Measurements from ENCODE around the gene FGF14.

DNA sequence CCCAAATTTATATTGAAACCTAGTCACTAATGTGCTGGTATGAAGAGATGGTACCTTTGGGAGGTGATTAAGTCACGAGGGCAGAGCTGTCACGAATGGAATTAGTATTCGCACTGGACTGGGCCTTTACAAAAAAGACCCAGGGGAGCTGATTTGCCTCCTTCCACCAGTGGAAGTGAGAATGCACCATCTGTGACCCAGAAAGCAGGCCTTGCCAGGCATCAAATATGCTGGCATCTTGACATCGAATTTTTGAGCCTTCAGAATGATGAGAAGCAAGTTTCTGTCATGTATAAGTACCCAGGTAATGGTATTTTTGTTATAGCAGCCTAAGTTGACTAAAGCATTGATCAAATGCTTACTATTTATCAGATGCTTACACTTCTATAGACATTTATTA is 373.6 kb downstream of the FGF14 start:
- TF ChIP-seq, protein P1, sequence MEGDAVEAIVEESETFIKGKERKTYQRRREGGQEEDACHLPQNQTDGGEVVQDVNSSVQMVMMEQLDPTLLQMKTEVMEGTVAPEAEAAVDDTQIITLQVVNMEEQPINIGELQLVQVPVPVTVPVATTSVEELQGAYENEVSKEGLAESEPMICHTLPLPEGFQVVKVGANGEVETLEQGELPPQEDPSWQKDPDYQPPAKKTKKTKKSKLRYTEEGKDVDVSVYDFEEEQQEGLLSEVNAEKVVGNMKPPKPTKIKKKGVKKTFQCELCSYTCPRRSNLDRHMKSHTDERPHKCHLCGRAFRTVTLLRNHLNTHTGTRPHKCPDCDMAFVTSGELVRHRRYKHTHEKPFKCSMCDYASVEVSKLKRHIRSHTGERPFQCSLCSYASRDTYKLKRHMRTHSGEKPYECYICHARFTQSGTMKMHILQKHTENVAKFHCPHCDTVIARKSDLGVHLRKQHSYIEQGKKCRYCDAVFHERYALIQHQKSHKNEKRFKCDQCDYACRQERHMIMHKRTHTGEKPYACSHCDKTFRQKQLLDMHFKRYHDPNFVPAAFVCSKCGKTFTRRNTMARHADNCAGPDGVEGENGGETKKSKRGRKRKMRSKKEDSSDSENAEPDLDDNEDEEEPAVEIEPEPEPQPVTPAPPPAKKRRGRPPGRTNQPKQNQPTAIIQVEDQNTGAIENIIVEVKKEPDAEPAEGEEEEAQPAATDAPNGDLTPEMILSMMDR (IDR thresholded peaks at IDR 0.05), result no peak
- no peak for TF ChIP-seq EZH2 (IDR thresholded peaks at IDR 0.05)
- no peak for TF ChIP-seq EZH2phosphoT487 (IDR thresholded peaks at IDR 0.05)

All from neural progenitor cell (in vitro differentiated cells).